H1 (cell line): ENCODE measurements around the gene IL32.

Experiments used
- CREB1 ChIP-seq: IDR thresholded peaks from 2 replicates; pipeline ENCODE4 v1.6.1; 2012; ENCODE audit warnings: inconsistent platforms
- EP300 ChIP-seq, 2 experiments: IDR thresholded peaks; 1 replicate in 1 of 2; 2 replicates in 1 of 2; pipeline ENCODE4 v1.6.1; 2011 to 2012; ENCODE audit warnings: low read depth in 2 of 2, low read length in 2 of 2, mild to moderate bottlenecking in 2 of 2, borderline replicate concordance in 1 of 2, inconsistent platforms in 1 of 2, moderate library complexity in 1 of 2
- NANOG ChIP-seq: IDR thresholded peaks from 2 replicates; pipeline ENCODE4 v1.6.1; 2011; ENCODE audit warnings: low read length, low read depth, mild to moderate bottlenecking, inconsistent platforms; ENCODE audit not compliant: insufficient read depth, poor library complexity, severe bottlenecking
- TF ChIP-seq, protein P1 (sequence below), 3 experiments: IDR thresholded peaks; 1 replicate in 2 of 3; 2 replicates in 1 of 3; pipeline versions ENCODE4 v1.5.1 to v1.6.1; 2011; ENCODE audit warnings: low read length in 3 of 3, mild to moderate bottlenecking in 3 of 3, inconsistent platforms in 2 of 3, low read depth in 1 of 3, moderate library complexity in 1 of 3; ENCODE audit not compliant: insufficient read depth in 1 of 3; ENCODE audit errors: control extremely low read depth in 1 of 3

GRCh38 chr16:3070608-3071111 lies 5.2 kb downstream of the IL32 start:
- TF ChIP-seq NANOG (no peak), CREB1 (no peak), EP300 (IDR thresholded peaks at IDR 0.05; ENCODE audit: borderline replicate concordance in 1 of 2, low read depth in 2 of 2, low read length in 2 of 2) (no peak)
- TF ChIP-seq, protein P1, sequence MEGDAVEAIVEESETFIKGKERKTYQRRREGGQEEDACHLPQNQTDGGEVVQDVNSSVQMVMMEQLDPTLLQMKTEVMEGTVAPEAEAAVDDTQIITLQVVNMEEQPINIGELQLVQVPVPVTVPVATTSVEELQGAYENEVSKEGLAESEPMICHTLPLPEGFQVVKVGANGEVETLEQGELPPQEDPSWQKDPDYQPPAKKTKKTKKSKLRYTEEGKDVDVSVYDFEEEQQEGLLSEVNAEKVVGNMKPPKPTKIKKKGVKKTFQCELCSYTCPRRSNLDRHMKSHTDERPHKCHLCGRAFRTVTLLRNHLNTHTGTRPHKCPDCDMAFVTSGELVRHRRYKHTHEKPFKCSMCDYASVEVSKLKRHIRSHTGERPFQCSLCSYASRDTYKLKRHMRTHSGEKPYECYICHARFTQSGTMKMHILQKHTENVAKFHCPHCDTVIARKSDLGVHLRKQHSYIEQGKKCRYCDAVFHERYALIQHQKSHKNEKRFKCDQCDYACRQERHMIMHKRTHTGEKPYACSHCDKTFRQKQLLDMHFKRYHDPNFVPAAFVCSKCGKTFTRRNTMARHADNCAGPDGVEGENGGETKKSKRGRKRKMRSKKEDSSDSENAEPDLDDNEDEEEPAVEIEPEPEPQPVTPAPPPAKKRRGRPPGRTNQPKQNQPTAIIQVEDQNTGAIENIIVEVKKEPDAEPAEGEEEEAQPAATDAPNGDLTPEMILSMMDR (IDR thresholded peaks at IDR 0.05; ENCODE audit: control extremely low read depth in 1 of 3, insufficient read depth in 1 of 3, low read depth in 1 of 3, low read length in 3 of 3), result no peak
